PC-3 (cell line): ENCODE data around the gene UFSP2.

Experiments used
- CTCF ChIP-seq: fragments of 300-600 bp; sonication (generic); conservative IDR thresholded peaks from 2 replicates; pipeline ENCODE4 v1.5.1; 2017; ENCODE audit warnings: antibody characterized with exemption, low read depth, mild to moderate bottlenecking, low read length
- EZH2 ChIP-seq: fragments of 300-600 bp; sonication (generic); IDR thresholded peaks from one replicate; pipeline ENCODE4 v1.6.1; 2017; ENCODE audit warnings: antibody characterized with exemption, mild to moderate bottlenecking, low read length; ENCODE audit not compliant: unreplicated experiment

GRCh38 chr4:185395956-185396723, 29.6 kb downstream of the UFSP2 start:
- TF ChIP-seq EZH2 = no peak
- no peak for TF ChIP-seq CTCF
